HG02840 (cell line): Measurements from ENCODE around the gene GALC.

Experiments used
- ATAC-seq: cut with Tn5 transposase; IDR thresholded peaks from one replicate; pipeline ENCODE4 v1.9.1; 2021; ENCODE audit warnings: mild to moderate bottlenecking, moderate library complexity, moderate number of reproducible peaks; ENCODE audit not compliant: unreplicated experiment, low FRiP score

Gene GALC

DNA sequence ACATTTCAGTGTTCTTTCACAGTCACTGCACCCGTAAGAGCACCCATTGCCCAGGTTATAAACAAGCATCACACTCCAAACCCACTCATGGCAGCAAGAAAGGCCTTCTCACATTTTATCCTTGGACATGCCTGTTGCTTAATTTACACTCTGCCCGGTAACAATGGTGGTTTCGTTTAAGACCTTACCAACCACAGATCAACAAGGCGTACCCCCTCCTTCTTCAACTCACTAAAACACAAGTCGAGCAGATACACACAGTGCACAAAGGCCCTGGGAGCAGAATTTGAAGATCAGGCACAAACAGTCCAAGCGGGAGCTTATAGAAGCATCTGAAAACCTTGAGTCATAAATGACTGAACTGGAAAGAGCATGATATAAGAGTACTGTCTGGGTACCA, 98.1 kb downstream of the GALC start:
- ATAC-seq = no peak

DNA sequence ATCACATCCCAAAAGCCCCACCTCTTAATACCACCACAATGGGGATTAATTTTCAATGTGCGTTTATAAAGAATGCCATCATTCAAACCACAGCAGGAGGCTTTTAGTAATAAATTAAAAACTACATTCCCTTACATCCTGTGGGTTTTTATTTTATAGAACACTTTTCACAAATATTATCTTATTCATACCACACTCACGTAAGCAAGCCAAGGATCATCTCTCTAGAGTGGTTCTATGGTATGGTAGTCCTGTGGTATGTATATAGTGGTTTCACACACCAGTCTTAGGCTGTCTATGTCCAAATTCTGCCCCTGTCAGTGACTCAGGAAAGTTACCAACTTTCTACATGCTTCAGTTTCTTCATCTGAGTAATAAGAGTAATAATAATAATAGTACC, 100.2 kb downstream of the GALC start:
- ATAC-seq = no peak

DNA sequence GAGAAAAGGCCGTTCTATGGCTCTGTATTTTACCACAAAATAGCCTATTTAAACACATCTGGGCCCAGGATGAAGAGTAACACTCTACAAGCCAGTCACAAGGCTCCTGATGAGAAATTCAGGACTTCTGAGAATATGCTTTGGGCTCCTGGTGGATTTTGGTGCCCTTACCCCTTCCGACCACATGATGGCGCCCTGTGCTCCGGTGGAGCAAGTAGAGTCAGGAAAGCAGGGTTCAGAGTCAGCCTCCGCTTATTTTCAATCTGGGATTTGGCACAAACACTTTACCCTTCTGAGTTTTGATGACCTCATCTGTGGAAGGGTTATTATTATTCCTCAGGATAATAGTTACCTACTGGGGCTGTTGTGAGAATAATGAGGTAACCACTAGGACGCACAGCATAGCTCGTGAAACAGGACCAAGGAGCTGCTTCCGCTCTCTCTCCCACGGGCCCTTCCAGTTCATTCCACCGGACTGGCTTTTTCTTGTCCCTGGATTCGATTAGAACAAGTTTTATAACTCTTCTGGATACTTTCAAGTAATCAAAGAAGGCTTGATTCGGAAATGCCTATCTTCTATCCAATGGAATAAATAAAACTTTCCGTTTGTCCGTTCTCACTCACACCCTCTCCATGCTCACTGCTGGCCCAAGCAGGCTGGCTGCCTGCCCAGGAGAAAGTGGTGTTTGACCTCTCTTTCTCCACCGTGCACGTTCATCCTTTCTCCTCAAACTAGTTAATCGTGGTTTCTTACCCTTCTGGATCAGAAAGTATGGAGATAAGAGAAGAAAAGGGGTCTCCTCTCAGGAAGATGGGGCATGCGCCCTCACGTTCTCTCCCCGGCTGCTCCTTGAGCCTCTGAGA, 104.6 kb downstream of the GALC start:
- no peak for ATAC-seq

DNA sequence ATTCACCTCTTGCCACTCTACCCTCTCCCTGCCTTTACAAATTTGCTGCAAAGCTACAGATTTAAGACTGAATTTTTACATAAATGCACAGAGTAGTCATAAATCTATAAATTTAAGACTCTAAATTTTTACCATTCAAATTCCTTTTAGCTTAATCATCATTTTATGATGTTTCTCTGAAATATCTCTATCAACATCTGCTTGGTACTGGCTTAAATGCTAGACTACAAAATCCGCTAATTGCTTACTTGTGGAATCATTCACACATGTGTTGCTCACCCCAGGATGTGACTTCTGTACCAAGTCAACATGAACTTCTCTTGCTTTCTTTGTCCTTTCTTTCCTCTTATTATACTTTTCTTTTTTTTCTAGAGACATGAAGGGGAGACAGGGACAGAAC, 109.2 kb downstream of the GALC start:
- no peak for ATAC-seq
